ENCODE results near the gene GPR137C. TPM values are rescaled to one million over a fixed set of nuclear protein-coding genes. Genes with fewer than 3 reads are reported as not detected.

GPR137C gene
- total and polyA plus RNA-seq, 2 of the 4 experiments (the other 2 are of a cell fraction): 0.72 to 0.91 TPM

- Histone ChIP-seq H3K9me1 (ENCODE audit: insufficient read depth, low read length) (no peaks in the 10 kb centered on the region), H4K5ac (ENCODE audit: low read depth, low read length) (no peak overlapping the region), H2AFZ (replicated peaks; ENCODE audit: low read length, poor library complexity) (no peak overlapping the region), H3K79me1 (ENCODE audit: low read depth in 1 of 2, low read length in 2 of 2) (no peaks in the 10 kb centered on the region), H4K91ac (ENCODE audit: insufficient read depth, low read depth, low read length) (no peak overlapping the region), H2AK9ac (replicated peaks; ENCODE audit: low read depth, low read length, poor library complexity) (no peak overlapping the region), H3K18ac (ENCODE audit: low read depth, low read length) (no peak overlapping the region), H3K4me2 (ENCODE audit: low read depth, low read length) (no peak overlapping the region), H2BK20ac (ENCODE audit: low read depth, low read length) (no peak overlapping the region), H2BK120ac (ENCODE audit: low read depth, low read length) (no peak overlapping the region), H4K20me1 (ENCODE audit: insufficient read depth, low read length) (no peaks in the 10 kb centered on the region), H3K9ac (ENCODE audit: low read depth, low read length) (no peak overlapping the region), H2BK5ac (ENCODE audit: low read depth, low read length, poor library complexity, severe bottlenecking) (no peak overlapping the region), H3K36me3 (ENCODE audit: control insufficient read depth, insufficient read depth, low read length) (no peaks in the 10 kb centered on the region), H2BK15ac (ENCODE audit: low read depth, low read length) (no peak overlapping the region), H4K8ac (ENCODE audit: low read depth in 2 of 2, low read length in 2 of 2) (no peak overlapping the region), H3K27ac (ENCODE audit: insufficient read depth, low read length) (no peak overlapping the region), H3K14ac (replicated peaks; ENCODE audit: low read depth, low read length) (no peak overlapping the region), H3K23ac (ENCODE audit: low read depth, low read length) (no peak overlapping the region), H3K56ac (ENCODE audit: extremely low read depth, insufficient read depth, low read length) (no peak overlapping the region), H3K27me3 (ENCODE audit: control insufficient read depth, insufficient read depth, low read length) (no peaks in the 10 kb centered on the region), H3K9me3 (ENCODE audit: control insufficient read depth, insufficient read depth, low read length) (no peaks in the 10 kb centered on the region), H2AK5ac (ENCODE audit: low read depth, low read length) (no peak overlapping the region), H3K4me1 (ENCODE audit: control insufficient read depth, insufficient read depth, low read length) (no peaks in the 10 kb centered on the region), H3K4ac (ENCODE audit: low read depth, low read length) (no peak overlapping the region), H3K4me3 (ENCODE audit: insufficient read depth, low read depth, low read length) (no peak overlapping the region)
- in situ Hi-C loops (cut with MboI; ENCODE audit: low sequenced_read_pairs) (no loop called here), dilution Hi-C loops (cut with HindIII; ENCODE audit: low sequenced_read_pairs, unreplicated experiment) (no loop called here), intact Hi-C loops (cut with micrococcal nuclease) (no loop called here)
- no peak for TF ChIP-seq RAD21 (IDR thresholded peaks at IDR 0.05; ENCODE audit: low read length)
- no peak for TF ChIP-seq RCOR1 (IDR thresholded peaks at IDR 0.05; ENCODE audit: insufficient replicate concordance, low read length)
- no peak for TF ChIP-seq BHLHE40 (IDR thresholded peaks at IDR 0.05; ENCODE audit: low read depth, low read length)
- no peak for TF ChIP-seq ELK1 (IDR thresholded peaks at IDR 0.05; ENCODE audit: borderline replicate concordance, low read depth, low read length)
- no peak for TF ChIP-seq SMC3 (IDR thresholded peaks at IDR 0.05; ENCODE audit: low read depth, low read length)
- no peak for TF ChIP-seq FOS (IDR thresholded peaks at IDR 0.05; ENCODE audit: low read depth, low read length)
- TF ChIP-seq POLR2A (IDR thresholded peaks at IDR 0.05; ENCODE audit: low read depth, low read length): no peak
- TF ChIP-seq NFE2L2 (IDR thresholded peaks at IDR 0.05; ENCODE audit: low read depth, low read length): no peak
- no peak for TF ChIP-seq MAZ (IDR thresholded peaks at IDR 0.05; ENCODE audit: borderline replicate concordance, low read depth, low read length)
- no peak for TF ChIP-seq RFX5 (IDR thresholded peaks at IDR 0.05; ENCODE audit: low read depth, low read length)
- TF ChIP-seq CEBPB (IDR thresholded peaks at IDR 0.05; ENCODE audit: low read depth, low read length): no peak
- BruUV-seq (replicated peaks): no TSS peak
- ATAC-seq (ENCODE audit: low read depth) (no peak), DNase-seq (no peak)
- POLR2A ChIA-PET (ENCODE audit: unreplicated experiment): no interaction called here
- WGBS, 2 experiments (ENCODE audit: extremely low coverage in 2 of 2, insufficient read length in 1 of 2): no CpG with 5 or more reads among the region's 2 CpGs
- CTCF ChIA-PET: no interaction called here
These were observed 57.6 kb downstream of the GPR137C start for GRCh38 chr14:52610187-52610586.
